Panc1 (cell line): ENCODE data around the gene LINC01488. TPM values are rescaled to one million over a fixed set of nuclear protein-coding genes. Genes with fewer than 3 reads are reported as not detected.

Source experiments
- ATAC-seq: fragments of 200-7000 bp; cut with Tn5 transposase; 2 replicates; pipeline ENCODE4 v1.9.1; 2020; ENCODE audit warnings: mild to moderate bottlenecking, moderate library complexity
- BruUV-seq: library from RNA; stranded (reverse); fragments of 400-500 nt; replicated peaks from 2 replicates; lab custom pipeline; 2021; lab: Mats Ljungman, UMichigan
- CTCF ChIA-PET: fragments of 300-600 bp; sonication (Branson Sonifier 250); formaldehyde crosslinking; loops from one replicate; lab custom pipeline; 2022; ENCODE audit warnings: antibody characterized with exemption; lab: Charles Lee
- POLR2A ChIA-PET: fragments of 300-600 bp; sonication (Branson Sonifier 250); formaldehyde crosslinking; loops from one replicate; lab custom pipeline; 2022; ENCODE audit warnings: antibody characterized with exemption; lab: Charles Lee
- DNase-seq: peaks from one replicate; pipeline ENCODE4 v3.0.0-alpha.2; 2010; ENCODE audit warnings: low read depth, low spot score
- H3K27ac ChIP-seq: 2 replicates; pipeline ENCODE4 v1.5.1; 2011; ENCODE audit warnings: mild to moderate bottlenecking, low read length, inconsistent platforms
- H3K27me3 ChIP-seq: fragments of 200-500 bp; sonication (Bioruptor generic); 2 replicates; pipeline ENCODE4 v1.6.0; 2014; ENCODE audit warnings: low read length, inconsistent platforms; ENCODE audit not compliant: control insufficient read depth, insufficient read depth
- H3K36me3 ChIP-seq: fragments of 200-500 bp; sonication (Bioruptor generic); 2 replicates; pipeline ENCODE4 v1.5.1; 2014; ENCODE audit warnings: inconsistent platforms, mild to moderate bottlenecking, low read length, moderate library complexity; ENCODE audit not compliant: control insufficient read depth, insufficient read depth
- H3K4me1 ChIP-seq: 2 replicates; pipeline ENCODE4 v1.5.1; 2011; ENCODE audit warnings: inconsistent platforms, mild to moderate bottlenecking, low read length, moderate library complexity; ENCODE audit not compliant: control insufficient read depth, insufficient read depth
- H3K4me3 ChIP-seq, 2 experiments: 2 replicates each; pipeline ENCODE4 v1.5.1; 2011 to 2012; ENCODE audit warnings: low read depth in 2 of 2, low read length in 2 of 2, mild to moderate bottlenecking in 2 of 2, inconsistent platforms in 1 of 2, moderate library complexity in 1 of 2
- H3K9me3 ChIP-seq: fragments of 200-500 bp; sonication (Bioruptor generic); 2 replicates; pipeline ENCODE4 v1.5.1; 2014; ENCODE audit warnings: low read depth, mild to moderate bottlenecking, inconsistent platforms, low read length, moderate library complexity; ENCODE audit not compliant: control insufficient read depth, insufficient read depth
- CTCF ChIP-seq: fragments of 450-650 bp; IDR thresholded peaks from 2 replicates; pipeline ENCODE4 v1.5.1; 2017; ENCODE audit warnings: mild to moderate bottlenecking
- POLR2AphosphoS5 ChIP-seq: IDR thresholded peaks from 2 replicates; pipeline ENCODE4 v1.6.1; 2012; ENCODE audit warnings: mild to moderate bottlenecking, low read depth, low read length, moderate library complexity
- SIN3A ChIP-seq: IDR thresholded peaks from 2 replicates; pipeline ENCODE4 v1.6.1; 2012; ENCODE audit warnings: low read depth, mild to moderate bottlenecking, low read length, moderate library complexity, borderline replicate concordance; ENCODE audit not compliant: insufficient read depth
- TCF7L2 ChIP-seq: IDR thresholded peaks from 2 replicates; pipeline ENCODE4 v1.6.1; 2011; ENCODE audit warnings: mild to moderate bottlenecking, low read depth, low read length, inconsistent platforms
- in situ Hi-C: cut with HindIII; loops from 2 replicates; pipeline ENCODE4 v1.10.0; 2016; ENCODE audit warnings: low sequenced_read_pairs, low pct_unique_long_range_greater_than_20kb
- intact Hi-C: fragments of 100-400 bp; cut with micrococcal nuclease; formaldehyde crosslinking; loops from one replicate; pipeline ENCODE4 v1.10.0; 2022; ENCODE audit not compliant: unreplicated experiment
- total RNA-seq: library from RNA; stranded (reverse); gene quantifications from one replicate; pipeline ENCODE4 v1.2.1, GENCODE V29; 2021; ENCODE audit not compliant: unreplicated experiment
- TF ChIP-seq, protein P1 (sequence below), 2 experiments: IDR thresholded peaks; 2 replicates each; pipeline ENCODE4 v1.6.1; 2011 to 2012; ENCODE audit warnings: low read depth in 2 of 2, control low read depth in 1 of 2, low read length in 1 of 2, mild to moderate bottlenecking in 1 of 2, moderate library complexity in 1 of 2; ENCODE audit not compliant: insufficient read depth in 1 of 2

LINC01488 gene
- total RNA-seq, 1 experiment from 2014 or later, result not detected

- POLR2A ChIA-PET, result interaction anchor here (0.6 kb wide), 1 partner anchor 199 kb away, joined by 7 read pairs; no protein-coding TSS in a partner anchor
- H3K27ac ChIP-seq, result peak overlapping the region; percentile 83
- H3K9me3 ChIP-seq, result no peaks in the 10 kb centered on the region
- peaks cover 45% of the 10 kb centered on the region for H3K4me1 ChIP-seq
- in situ Hi-C loops (no loop called here), intact Hi-C loops (loop anchor here (10.0 kb wide), 1 partner anchor 201 kb away; the partner anchor contains the start of gene MYEOV)
- no peak overlapping the region for H3K4me3 ChIP-seq
- no peaks in the 10 kb centered on the region for H3K36me3 ChIP-seq
- CTCF ChIA-PET, result no interaction called here
- H3K27me3 ChIP-seq, result no peaks in the 10 kb centered on the region
- ATAC-seq (no peak), DNase-seq (no peak)
- TF ChIP-seq POLR2AphosphoS5 (no peak), TCF7L2 (no peak), SIN3A (no peak), CTCF (no peak)
- TF ChIP-seq, protein P1, sequence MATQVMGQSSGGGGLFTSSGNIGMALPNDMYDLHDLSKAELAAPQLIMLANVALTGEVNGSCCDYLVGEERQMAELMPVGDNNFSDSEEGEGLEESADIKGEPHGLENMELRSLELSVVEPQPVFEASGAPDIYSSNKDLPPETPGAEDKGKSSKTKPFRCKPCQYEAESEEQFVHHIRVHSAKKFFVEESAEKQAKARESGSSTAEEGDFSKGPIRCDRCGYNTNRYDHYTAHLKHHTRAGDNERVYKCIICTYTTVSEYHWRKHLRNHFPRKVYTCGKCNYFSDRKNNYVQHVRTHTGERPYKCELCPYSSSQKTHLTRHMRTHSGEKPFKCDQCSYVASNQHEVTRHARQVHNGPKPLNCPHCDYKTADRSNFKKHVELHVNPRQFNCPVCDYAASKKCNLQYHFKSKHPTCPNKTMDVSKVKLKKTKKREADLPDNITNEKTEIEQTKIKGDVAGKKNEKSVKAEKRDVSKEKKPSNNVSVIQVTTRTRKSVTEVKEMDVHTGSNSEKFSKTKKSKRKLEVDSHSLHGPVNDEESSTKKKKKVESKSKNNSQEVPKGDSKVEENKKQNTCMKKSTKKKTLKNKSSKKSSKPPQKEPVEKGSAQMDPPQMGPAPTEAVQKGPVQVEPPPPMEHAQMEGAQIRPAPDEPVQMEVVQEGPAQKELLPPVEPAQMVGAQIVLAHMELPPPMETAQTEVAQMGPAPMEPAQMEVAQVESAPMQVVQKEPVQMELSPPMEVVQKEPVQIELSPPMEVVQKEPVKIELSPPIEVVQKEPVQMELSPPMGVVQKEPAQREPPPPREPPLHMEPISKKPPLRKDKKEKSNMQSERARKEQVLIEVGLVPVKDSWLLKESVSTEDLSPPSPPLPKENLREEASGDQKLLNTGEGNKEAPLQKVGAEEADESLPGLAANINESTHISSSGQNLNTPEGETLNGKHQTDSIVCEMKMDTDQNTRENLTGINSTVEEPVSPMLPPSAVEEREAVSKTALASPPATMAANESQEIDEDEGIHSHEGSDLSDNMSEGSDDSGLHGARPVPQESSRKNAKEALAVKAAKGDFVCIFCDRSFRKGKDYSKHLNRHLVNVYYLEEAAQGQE (IDR thresholded peaks at IDR 0.05; ENCODE audit: insufficient read depth in 1 of 2, low read depth in 2 of 2, low read length in 1 of 2), result no peak
- no TSS peak for BruUV-seq
Measured at GRCh38 chr11:69495441-69496201, 14.2 kb downstream of the LINC01488 start.

DNA sequence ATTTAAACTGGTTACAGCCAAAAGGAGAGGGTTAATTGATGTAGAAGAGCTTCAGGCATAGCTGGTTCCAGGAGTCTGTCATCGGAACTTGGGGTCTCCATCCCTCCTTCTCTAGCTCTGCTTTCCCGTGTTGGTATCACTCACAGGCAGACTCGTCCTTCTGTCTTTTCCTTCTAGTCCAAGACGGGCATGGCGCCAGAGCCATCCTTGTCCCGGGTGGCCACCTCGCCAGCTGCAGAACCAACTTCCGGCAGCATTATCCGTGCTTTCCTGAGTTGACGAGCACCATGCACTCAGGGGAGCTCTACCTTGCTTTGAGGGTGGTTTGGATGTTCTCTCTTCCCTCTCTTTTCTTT is 14.7 kb downstream of the LINC01488 start:
- Histone ChIP-seq H3K9me3 (no peaks in the 10 kb centered on the region), H3K4me3 (no peak overlapping the region), H3K36me3 (no peaks in the 10 kb centered on the region), H3K27ac (peak overlapping the region; percentile 83), H3K4me1 (peaks cover 45% of the 10 kb centered on the region), H3K27me3 (no peaks in the 10 kb centered on the region)
- no TSS peak for BruUV-seq
- CTCF ChIA-PET, result interaction anchor here (0.6 kb wide), 1 partner anchor 1930 kb away, joined by 4 read pairs; no protein-coding TSS in a partner anchor
- TF ChIP-seq TCF7L2, result no peak
- no peak for TF ChIP-seq POLR2AphosphoS5
- no peak for TF ChIP-seq CTCF
- TF ChIP-seq SIN3A, result no peak
- TF ChIP-seq, protein P1 (IDR thresholded peaks at IDR 0.05; ENCODE audit: insufficient read depth in 1 of 2, low read depth in 2 of 2, low read length in 1 of 2), result no peak
- in situ Hi-C loops, result no loop called here
- intact Hi-C loops, result loop anchor here (10.0 kb wide), 1 partner anchor 201 kb away; the partner anchor contains the start of gene MYEOV
- ATAC-seq, result no peak
- no peak for DNase-seq
- POLR2A ChIA-PET, result no interaction called here
